Activated naive CD4-positive, alpha-beta T cell treated with anti-CD3 and anti-CD28 coated beads, Interleukin-2, amount 10 ng/mL, durations not matched to agents 7 days and 5 days (primary cell): ENCODE data around the gene SOCS2.
"Not testable (repeated sequence)": the region's sequence is repeated elsewhere in the genome, so short reads cannot be mapped to it uniquely, and the experiment has no call there.

ENCODE experiments used
- CTCF ChIA-PET: fragments of 350-600 bp; sonication (Branson Sonifier 250); formaldehyde crosslinking; loops from one replicate; lab custom pipeline; 2021; ENCODE audit warnings: antibody characterized with exemption; lab: Charles Lee
- DNase-seq: peaks from one replicate; pipeline ENCODE4 v3.0.0-alpha.2; 2020
- H3K27ac Mint-ChIP-seq: one replicate; pipeline ENCODE4 v1.8.0; 2021; ENCODE audit warnings: mild to moderate bottlenecking, moderate library complexity, mixed read lengths
- H3K27me3 Mint-ChIP-seq: one replicate; pipeline ENCODE4 v1.8.0; 2021; ENCODE audit warnings: mild to moderate bottlenecking, mixed read lengths
- H3K36me3 Mint-ChIP-seq: one replicate; pipeline ENCODE4 v1.8.0; 2021; ENCODE audit warnings: mixed read lengths
- H3K4me1 Mint-ChIP-seq: one replicate; pipeline ENCODE4 v1.8.0; 2021; ENCODE audit warnings: mixed read lengths
- H3K4me3 Mint-ChIP-seq: one replicate; pipeline ENCODE4 v1.8.0; 2021; ENCODE audit warnings: mild to moderate bottlenecking, moderate library complexity, mixed read lengths
- H3K9me3 Mint-ChIP-seq: one replicate; pipeline ENCODE4 v1.8.0; 2021; ENCODE audit warnings: mixed read lengths

SOCS2 gene

GRCh38 chr12:93616584-93617101 is 44.2 kb downstream of the SOCS2 start:
- Mint-ChIP-seq H3K4me3 (no peak overlapping the region), H3K27me3 (peaks cover 38% of the 10 kb centered on the region), H3K4me1 (no peaks in the 10 kb centered on the region), H3K27ac (no peak overlapping the region), H3K9me3 (peaks cover 16% of the 10 kb centered on the region), H3K36me3 (no peaks in the 10 kb centered on the region)
- CTCF ChIA-PET = no interaction called here
- no peak for DNase-seq

DNA sequence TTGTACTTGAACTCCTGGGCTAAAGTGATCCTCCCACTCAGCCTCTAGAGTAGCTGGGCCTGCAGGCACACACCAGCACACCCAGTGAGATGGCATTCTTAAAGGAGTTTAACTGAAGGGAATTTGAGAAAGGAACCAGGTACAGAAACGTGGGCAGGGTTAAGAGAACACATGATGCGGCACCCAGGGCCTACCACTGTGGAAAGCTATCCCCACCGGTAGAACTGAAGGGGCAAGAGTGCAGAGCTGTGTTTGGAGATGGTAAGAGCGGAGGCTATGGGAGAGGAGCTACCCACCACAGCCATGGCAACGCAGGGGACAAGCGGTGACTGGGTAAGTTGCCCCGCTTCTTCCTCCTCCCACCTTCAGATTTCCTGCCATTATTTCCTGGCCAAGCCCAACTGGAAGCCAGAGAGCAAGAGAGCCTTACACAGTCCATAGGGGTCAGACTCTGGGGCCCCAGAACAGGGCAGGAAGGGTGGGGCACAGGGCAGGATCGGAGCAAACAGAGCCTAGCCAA is 46.5 kb downstream of the SOCS2 start:
- CTCF ChIA-PET = interaction anchor here (0.8 kb wide), 1 partner anchor 11 kb away, joined by 3 read pairs; no protein-coding TSS in a partner anchor
- H3K27me3 Mint-ChIP-seq = peaks cover 23% of the 10 kb centered on the region
- H3K27ac Mint-ChIP-seq = no peak overlapping the region
- no peaks in the 10 kb centered on the region for H3K36me3 Mint-ChIP-seq
- H3K4me1 Mint-ChIP-seq = no peaks in the 10 kb centered on the region
- peaks cover 16% of the 10 kb centered on the region for H3K9me3 Mint-ChIP-seq
- no peak for DNase-seq
- H3K4me3 Mint-ChIP-seq = no peak overlapping the region

GRCh38 chr12:93621986-93622385 is 49.5 kb downstream of the SOCS2 start:
- Mint-ChIP-seq H3K4me1 (no peaks in the 10 kb centered on the region), H3K4me3 (no peak overlapping the region), H3K9me3 (peaks cover 12% of the 10 kb centered on the region), H3K27ac (no peak overlapping the region), H3K36me3 (no peaks in the 10 kb centered on the region), H3K27me3 (peaks cover 10% of the 10 kb centered on the region)
- no peak for DNase-seq
- CTCF ChIA-PET = no interaction called here

DNA sequence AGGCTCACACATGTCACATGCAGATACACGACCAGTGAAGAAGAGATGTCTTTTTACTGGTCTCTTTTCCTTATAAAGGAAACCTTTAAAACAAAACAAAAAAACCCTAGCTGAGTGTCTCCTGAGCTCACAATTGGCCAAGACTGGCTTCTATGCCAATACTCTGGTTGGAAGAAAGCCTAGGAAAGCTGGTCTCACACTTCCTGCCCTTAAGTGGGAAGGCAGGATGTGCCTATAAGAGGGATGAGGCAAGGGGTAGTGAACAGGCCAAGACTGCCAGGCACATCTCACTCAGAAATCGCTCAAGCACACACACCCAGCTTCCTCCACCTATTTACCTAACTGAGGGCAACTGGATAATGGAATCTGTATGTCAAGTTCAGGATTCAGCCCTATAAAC is 50.0 kb downstream of the SOCS2 start:
- no peaks in the 10 kb centered on the region for H3K4me1 Mint-ChIP-seq
- H3K27ac Mint-ChIP-seq = no peak overlapping the region
- H3K9me3 Mint-ChIP-seq = peaks cover 12% of the 10 kb centered on the region
- no peak overlapping the region for H3K4me3 Mint-ChIP-seq
- peaks cover 10% of the 10 kb centered on the region for H3K27me3 Mint-ChIP-seq
- CTCF ChIA-PET = interaction anchor here (0.6 kb wide), 1 partner anchor 400 kb away, joined by 3 read pairs; no protein-coding TSS in a partner anchor
- no peaks in the 10 kb centered on the region for H3K36me3 Mint-ChIP-seq
- no peak for DNase-seq

GRCh38 chr12:93624595-93625294 is 52.3 kb downstream of the SOCS2 start:
- H3K9me3 Mint-ChIP-seq = peaks cover 5% of the 10 kb centered on the region
- no peaks in the 10 kb centered on the region for H3K4me1 Mint-ChIP-seq

DNA sequence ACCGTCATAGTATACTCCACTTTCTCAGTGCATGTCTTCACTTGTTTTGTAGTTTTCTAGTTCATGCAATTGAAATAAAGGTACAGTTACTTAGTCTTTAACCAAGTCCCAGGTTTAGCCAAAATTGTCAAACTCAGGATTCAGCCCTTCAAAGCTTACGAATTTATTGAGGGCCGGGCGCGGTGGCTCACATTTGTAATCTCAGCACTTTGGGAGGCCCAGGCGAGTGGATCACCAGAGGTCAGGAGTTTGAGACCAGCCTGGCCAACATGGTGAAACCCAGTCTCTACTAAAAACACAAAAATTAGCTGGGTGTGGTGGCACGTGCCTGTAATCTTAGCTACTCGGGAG is 52.8 kb downstream of the SOCS2 start:
- H3K27me3 Mint-ChIP-seq, H3K4me3 Mint-ChIP-seq, H3K27ac Mint-ChIP-seq, H3K36me3 Mint-ChIP-seq, H3K9me3 Mint-ChIP-seq, CTCF ChIA-PET, H3K4me1 Mint-ChIP-seq, DNase-seq: not testable (repeated sequence)

More at GRCh38 chr12:93624595-93625294, 52.3 kb downstream of the SOCS2 start:
- H3K4me3 Mint-ChIP-seq = no peak overlapping the region
- H3K27me3 Mint-ChIP-seq = peaks cover 6% of the 10 kb centered on the region
- CTCF ChIA-PET = no interaction called here
- H3K27ac Mint-ChIP-seq = no peak overlapping the region
- no peak for DNase-seq
- H3K36me3 Mint-ChIP-seq = no peaks in the 10 kb centered on the region

GRCh38 chr12:93626160-93626559 is 53.7 kb downstream of the SOCS2 start:
- Mint-ChIP-seq H3K9me3 (peaks cover 7% of the 10 kb centered on the region), H3K27me3 (peaks cover 3% of the 10 kb centered on the region), H3K4me1 (no peaks in the 10 kb centered on the region), H3K4me3 (no peak overlapping the region), H3K27ac (no peak overlapping the region), H3K36me3 (no peaks in the 10 kb centered on the region)
- no peak for DNase-seq
- CTCF ChIA-PET = no interaction called here
